Measurements from ENCODE around the gene CEP170.

GRCh38 chr1:243268751-243269460 lies 13.8 kb upstream of the CEP170 start:
- no peak for TF ChIP-seq YY1 (tag by site-specific recombination; IDR thresholded peaks at IDR 0.05)
- no peak for TF ChIP-seq CTCF (tag by site-specific recombination; IDR thresholded peaks at IDR 0.05)
- TF ChIP-seq ZNF274 (IDR thresholded peaks at IDR 0.05; ENCODE audit: low read length) = no peak
- no peak for TF ChIP-seq ZNF274 (tag by site-specific recombination; IDR thresholded peaks at IDR 0.05; ENCODE audit: borderline replicate concordance)
- no peak for TF ChIP-seq ZNF132 (tag by site-specific recombination; IDR thresholded peaks at IDR 0.05; ENCODE audit: borderline replicate concordance)
- TF ChIP-seq ZNF140 (tag by site-specific recombination; IDR thresholded peaks at IDR 0.05) = no peak
